EL (cell line): ENCODE measurements around the gene ENC1.
"Not testable (repeated sequence)": the region's sequence is repeated elsewhere in the genome, so short reads cannot be mapped to it uniquely, and the experiment has no call there.

Experiments used
- DNase-seq: peaks from one replicate; pipeline ENCODE4 v3.0.0-alpha.2; 2016

The ENC1 gene, protein sequence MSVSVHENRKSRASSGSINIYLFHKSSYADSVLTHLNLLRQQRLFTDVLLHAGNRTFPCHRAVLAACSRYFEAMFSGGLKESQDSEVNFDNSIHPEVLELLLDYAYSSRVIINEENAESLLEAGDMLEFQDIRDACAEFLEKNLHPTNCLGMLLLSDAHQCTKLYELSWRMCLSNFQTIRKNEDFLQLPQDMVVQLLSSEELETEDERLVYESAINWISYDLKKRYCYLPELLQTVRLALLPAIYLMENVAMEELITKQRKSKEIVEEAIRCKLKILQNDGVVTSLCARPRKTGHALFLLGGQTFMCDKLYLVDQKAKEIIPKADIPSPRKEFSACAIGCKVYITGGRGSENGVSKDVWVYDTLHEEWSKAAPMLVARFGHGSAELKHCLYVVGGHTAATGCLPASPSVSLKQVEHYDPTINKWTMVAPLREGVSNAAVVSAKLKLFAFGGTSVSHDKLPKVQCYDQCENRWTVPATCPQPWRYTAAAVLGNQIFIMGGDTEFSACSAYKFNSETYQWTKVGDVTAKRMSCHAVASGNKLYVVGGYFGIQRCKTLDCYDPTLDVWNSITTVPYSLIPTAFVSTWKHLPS

DNA sequence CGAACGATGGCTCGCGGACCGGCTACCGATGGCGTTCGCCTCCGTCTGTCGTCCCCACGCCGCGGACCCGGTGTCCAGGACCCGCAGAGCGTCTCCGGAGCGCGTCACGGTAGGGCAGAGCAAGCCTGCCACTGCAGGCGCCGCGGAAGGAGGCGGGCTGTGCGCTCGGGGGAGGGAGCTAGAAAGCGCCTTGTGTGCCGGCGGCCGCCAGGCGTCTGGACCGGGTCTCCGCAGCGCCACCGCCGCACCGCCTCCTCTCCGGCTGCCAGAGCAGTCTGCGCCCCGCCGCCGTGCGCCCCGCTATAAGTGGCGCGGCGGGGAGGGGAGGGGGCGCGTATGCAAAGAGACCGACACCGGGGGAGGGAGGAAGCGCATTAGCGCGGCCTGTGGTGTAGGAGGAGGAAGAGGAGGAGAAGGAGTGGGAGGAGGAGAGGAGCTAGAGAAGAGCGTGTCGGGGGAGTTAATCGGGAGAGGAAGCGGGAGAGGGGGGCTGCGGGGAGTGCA is at the start of gene ENC1:
ENC1 (minus strand) TSS at position 279 of the 504 bp plus-strand sequence. CDS start 4,243 bp downstream, outside the sequence.
- peak; percentile 90 for DNase-seq

DNA sequence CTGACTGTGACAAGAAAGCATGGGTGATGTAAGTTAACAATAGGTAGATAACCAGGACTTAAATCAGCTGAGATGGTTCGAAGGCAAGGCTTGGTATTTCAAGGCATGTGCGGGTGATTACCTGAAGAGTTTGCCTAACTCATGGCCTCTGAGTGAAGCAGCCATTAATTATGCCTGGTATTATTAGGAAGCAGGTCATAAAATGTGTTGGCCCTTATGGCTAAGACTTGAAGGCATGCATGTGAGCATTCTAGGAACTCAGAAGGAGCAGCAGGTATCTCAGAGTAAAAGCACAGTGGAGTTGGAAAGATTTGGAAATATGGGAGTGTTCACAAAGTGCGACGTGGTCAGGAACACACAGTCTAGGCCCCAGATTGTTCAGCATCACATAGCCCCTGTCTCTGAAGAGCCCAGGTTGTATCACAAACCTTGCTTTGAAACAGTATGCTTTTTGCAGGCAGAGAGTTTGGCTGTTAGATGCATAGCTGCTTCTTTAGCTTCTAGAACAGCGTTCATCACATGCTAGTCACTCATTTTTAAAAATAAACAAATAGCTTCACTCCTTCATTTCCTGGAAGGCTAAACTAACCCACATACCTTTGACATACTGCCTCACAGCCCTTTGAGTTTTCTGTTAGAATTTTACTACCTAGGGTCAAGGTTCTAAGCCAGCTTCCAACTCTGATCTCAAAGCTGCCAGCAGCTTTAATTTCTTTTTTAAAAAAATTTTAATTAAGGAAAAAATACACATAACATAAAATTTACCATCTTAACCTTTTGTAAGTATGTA is 46.6 kb upstream of the ENC1 start:
- peak; percentile 40 for DNase-seq

DNA sequence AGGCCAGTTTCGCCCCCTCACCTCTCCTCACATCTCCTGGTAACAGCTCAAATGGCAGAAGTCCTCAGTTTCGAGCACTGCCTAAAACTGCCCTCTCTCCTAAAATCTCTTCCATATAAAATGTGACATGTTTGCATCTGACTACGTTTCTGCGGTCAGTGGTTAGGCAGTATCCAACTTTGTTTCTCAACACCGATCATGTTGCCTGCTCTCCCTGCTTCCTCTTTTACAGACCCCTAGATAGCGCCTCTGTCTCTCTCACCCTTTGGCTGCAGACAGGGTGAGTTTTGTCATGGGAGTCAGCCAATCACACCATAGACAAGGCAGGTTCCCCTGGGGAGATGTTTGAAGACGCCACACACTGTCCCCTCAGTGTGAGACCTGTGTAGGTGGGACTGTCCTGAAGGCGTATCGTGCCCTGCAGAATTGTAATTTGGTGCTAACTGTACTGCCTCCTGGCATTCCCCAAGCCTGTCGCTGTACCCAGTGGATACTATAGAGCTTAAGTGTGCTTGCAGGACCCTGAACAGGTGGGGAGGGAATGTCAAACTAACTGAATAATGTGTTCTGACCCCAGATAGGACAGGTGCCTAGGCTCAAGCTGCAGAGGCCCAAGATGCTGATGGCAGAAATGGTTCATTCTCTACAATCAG is 45.6 kb upstream of the ENC1 start:
- peak; percentile 45 for DNase-seq

DNA sequence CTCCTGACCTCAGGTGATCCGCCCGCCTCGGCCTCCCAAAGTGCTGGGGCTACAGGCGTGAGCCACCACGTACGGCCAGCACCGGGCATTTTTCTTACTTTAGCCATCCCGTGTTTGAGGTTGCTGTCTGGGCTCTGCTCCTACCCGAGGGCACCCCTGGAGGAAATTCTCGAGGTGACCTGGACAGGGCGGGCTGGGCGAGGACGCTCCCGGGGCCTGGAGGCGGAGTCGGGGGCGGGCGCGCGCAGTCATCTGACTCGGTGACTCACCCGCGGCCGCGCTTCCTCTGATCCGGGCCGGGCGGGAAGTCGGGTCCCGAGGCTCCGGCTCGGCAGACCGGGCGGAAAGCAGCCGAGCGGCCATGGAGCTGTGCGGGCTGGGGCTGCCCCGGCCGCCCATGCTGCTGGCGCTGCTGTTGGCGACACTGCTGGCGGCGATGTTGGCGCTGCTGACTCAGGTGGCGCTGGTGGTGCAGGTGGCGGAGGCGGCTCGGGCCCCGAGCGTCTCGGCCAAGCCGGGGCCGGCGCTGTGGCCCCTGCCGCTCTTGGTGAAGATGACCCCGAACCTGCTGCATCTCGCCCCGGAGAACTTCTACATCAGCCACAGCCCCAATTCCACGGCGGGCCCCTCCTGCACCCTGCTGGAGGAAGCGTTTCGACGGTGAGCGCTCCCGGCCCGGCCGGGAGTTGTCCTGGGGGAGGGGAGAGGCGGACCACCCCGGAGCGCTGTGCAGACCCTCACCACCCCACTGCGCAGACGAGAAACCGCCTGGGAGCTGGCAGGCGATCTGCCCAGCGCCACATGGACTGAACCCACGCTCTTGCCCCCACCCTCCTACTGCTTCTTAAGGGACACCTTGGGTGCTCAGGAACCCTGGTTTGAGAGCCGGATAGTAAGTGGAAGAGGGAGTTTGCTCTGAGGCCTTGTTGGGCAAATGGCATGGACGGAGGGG is 44.6 kb upstream of the ENC1 start, which contains the start of gene HEXB:
HEXB (plus strand) TSS at position 334 of the 952 bp plus-strand sequence; CDS start at position 362, 28 bp downstream.
- DNase-seq = peak; percentile 92

DNA sequence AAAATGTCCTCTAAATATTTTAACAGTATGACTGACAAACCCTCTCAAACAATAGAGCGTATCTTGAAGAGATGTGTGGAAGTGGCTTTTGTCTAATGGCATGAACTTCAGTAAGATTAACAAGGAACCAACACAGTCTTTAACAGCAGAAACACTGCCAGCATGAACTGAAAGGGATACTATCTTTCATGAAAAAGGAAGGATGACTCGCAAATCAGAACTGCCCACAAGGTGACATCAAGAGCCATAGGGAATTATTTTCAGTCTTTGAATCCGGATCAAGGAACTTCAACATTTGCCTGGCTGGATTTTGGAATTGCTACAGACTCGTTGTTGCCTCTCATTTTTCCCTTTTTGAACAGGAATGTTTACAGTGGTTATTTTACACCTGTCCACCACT is 39.4 kb upstream of the ENC1 start:
- DNase-seq = peak; percentile 67

DNA sequence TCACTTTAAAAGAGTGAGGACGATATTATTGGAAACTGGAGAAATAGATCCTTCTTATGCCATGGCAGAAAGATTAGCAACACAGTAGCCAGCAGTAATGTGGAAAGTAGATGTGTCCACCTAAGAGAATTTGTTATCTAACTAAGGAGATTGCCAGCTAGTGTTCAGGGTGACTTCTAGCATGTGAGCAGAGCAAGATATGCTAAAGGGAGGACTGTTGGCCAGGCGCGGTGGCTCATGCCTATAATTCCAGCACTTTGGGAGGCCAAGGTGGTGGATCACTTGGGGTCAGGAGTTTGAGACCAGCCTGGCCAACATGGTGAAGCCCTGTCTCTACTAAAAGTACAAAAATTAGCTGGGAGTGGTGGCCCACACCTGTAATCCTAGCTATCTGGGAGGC is 38.8 kb upstream of the ENC1 start:
- not testable (repeated sequence) for DNase-seq

DNA sequence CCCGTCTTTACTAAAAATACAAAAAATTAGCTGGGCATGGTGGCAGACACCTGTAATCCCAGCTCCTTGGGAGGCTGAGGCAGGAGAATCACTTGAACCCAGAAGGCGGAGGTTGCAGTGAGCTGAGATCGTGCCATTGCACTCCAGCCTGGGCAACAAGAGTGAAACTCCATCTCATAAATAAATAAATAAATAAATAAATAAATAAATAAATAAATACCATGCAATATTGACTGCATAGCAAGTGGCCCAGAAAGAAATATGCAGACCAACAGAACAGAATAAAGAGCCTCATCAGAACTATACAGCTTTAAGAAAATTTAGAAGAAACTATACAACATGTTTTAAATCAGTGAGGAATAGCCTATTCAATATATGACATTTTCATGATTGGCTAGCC is 37.6 kb upstream of the ENC1 start:
- DNase-seq = not testable (repeated sequence)

DNA sequence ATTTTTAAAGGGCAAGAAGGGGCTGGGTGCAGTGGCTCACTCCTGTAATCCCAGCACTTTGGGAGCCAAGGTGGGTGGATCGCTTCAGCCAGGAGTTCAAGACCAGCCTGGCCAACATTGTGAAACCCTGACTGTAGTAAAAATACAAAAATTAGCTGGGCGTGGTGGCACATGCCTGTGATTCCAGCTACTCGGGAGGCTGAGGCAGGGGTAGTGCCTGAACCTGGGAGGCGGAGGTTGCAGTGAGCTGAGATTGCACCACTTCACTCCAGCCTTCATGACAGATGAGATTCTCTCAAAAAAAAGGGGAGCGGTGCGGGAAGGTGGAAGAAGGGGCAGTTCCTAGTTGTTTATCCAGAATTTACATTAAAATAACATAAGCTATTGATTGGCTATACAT is 35.9 kb upstream of the ENC1 start:
- not testable (repeated sequence) for DNase-seq

DNA sequence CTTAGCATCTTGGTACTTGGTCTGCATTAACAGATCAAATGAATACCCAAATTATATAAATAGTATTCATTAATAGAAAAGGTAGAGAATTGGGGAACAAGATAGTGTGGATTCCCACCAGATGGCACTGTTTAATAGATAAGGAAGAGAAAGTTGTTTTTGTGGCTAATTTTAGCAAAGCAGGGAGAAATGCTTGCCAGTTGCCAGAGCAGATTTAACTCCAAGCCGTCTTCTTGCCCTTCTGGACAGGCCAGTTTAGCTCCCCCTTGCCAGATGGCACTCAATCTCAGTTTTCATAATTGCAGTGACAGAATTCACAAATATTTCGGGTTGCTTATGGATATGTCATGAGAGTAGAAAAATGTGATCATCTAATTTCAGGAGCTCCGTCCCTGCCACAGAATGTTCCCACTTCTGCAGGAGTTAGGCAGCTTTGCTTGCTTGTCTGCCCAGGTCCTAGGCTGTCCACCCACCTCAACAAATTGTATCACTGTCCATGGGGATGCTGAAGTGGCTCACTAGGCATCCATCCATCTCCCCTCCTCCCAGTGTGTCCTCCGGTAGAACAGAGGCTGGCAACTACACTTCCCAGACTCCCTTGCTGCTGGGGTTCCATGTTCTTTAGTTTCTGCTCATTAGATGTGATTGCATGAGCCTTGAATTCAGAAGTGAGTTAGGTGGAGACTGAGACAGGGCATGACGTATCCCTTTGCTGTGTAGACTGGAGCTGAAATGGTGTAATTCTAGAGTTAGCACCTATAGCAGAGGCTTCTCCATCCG is 32.7 kb upstream of the ENC1 start:
- peak; percentile 55 for DNase-seq

DNA sequence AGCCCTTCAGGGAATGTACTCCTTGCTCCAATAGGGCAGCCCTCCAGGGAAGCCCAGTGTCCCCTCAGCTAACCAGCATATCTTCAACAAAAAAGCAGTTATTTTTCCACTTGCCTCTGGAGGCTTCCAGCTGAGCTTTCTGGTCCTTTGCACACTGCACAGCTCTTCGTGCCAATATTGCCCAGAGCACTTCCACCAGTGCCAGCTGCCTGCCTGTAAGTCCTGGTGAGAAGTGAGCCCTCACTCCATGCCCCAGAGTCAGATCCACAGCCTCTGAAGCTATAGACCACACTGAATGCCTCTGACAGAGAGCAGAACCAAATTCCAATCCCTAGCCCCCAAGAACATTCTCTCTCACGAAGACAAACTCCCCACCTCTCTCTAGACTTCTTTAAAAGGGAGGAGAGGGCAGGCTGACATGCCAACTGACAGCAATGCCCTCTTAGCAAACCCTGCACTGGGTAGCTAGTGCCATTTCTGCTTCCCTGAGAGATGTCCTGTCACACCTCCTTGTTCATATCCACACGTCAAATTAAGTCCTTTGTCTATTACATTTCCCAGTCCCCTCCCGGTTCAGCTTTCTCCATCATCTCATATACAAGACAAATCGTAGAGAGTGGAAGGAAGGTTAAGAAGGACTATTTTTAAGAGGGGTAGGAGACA is 31.8 kb upstream of the ENC1 start:
- DNase-seq = no peak

DNA sequence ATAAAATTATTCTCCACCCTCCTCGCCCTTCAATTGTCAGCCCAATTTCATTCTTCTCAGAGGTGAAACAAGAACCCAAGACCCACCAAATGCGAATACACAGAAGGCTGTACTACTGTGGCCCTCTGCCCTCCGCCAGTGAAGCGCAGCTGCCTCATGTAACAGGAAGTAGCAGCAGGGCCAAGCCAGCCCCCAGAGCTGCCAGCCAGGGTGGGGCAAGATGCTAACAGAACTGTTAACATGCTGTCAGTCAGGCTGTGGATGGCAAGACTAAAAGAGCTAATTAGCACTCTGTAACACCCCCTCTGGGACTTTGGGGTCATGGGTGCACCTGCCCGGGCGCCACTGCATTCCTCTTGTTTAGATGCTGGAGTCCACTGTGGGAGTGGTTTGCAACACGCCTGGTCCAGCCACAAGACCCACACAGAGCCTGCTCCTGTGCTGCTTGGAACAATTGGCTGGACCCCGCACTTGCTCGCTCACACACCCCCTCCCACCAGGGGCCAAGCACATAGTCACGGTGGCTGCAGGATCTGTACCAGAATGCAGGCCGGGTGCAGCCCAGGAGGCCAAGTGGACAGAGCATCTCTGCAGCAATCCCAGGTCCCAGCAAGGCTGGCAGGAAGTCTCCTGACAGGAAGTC is 30.0 kb upstream of the ENC1 start:
- DNase-seq = no peak

DNA sequence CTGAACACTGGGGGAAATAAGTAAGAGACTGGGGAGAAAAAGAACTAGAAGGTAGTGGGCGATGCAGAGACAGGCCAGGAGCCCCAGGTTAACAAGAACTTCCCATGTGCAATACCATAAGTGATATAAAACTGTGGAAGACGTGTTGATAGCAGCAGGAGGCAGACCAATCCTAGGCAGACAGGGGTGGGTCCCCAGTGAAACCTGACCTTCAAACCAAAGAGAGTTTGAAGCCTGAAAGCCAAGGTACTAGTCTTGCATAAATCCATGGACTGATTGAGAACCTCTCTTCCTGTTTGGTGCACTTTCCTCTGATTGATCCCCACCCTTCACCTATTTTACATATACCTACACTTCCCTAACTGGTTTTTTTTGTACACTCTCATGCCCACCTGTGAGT is 29.3 kb upstream of the ENC1 start:
- no peak for DNase-seq

DNA sequence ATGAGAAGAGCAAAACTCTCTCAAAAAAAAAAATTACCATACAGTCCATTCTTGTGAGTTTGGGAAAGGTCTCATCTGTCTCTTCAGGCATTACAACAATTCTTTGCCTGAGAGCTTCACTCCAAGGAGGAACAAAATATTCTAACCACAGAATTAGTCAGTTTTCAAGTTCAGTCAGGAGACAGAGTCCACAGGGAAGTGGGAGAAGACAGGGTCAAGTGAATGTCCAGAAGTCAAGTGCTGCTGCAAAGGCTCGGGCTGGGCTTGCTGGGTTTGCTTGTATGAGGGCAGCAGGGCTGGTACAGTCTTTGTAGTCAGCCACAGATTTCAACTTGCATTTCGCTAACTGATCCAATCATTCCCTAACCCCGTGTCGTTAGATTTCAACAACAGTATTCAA is 26.9 kb upstream of the ENC1 start:
- peak; percentile 61 for DNase-seq

DNA sequence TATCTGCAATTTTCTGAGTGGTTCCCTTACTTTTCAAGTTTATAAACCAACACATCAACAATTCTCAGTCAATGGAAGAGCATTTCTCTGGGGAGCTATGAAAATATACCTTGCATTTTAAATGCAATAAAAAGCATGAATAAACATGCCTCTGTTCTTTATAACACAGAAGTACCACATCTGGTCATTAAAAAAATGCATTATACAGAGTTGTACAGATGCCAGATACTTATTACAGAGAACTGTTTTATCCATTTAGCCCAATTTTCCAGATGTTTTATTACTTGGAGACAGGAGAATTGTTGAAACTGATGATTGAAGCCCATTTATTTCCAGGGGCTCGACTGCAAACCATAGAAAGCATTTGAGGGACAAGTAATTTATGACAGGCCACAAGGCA is 25.3 kb upstream of the ENC1 start:
- no peak for DNase-seq

DNA sequence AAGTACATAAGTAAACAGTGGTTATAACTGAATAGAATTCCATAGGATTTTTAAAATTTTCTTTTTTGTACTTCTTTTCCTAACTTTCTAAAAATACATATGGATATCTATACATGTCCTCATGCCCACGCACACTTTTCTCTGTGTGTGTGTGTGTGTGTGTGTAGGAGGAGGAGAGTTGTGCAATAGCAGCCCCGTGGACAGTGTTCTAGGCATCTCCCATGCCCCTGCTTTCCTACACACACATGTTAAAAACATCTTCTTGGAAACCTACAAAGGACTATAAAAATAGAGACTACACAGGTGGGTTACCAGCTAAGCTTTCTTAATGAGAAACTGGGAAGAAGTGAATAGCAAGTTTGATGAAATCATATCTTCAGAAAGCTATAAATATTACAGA is 24.7 kb upstream of the ENC1 start:
- DNase-seq = no peak

DNA sequence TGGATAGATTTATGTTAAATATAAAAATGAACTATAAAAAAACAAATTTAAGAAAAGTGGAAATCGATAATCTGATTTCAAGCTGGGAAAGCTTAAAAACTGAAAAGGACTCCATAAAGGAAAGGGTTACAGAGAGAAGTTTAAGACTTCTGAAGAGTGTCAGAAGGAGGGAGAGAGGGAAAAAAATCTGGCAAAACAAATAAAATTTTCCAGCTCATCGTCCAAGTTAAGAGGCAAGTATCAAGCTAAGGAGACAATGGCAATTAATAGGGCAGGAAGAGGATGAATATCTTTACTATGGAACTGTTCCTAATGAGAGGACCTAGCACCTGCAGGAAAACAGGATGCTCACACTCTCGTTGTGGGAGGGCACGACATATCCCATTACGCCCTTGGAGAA is 24.0 kb upstream of the ENC1 start:
- no peak for DNase-seq

DNA sequence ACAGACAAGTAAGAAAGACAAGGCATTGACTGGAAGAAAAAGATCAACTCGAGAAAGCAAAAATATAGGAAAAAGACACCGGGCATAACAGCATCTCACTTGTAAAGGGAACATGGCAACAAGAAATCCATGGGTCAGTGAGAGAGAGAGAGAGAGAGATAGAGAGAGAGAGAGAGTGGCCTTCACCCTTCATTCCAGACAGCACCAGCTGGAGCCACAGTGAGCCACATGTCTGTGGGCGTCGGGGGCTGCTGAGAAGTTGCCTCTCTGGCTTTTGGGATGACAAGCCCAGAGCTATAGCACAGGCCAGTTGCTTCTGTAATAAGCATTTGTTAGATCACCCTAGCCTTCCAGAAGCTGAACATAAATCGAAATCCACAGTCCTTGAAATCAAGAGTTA is 20.3 kb upstream of the ENC1 start:
- no peak for DNase-seq

DNA sequence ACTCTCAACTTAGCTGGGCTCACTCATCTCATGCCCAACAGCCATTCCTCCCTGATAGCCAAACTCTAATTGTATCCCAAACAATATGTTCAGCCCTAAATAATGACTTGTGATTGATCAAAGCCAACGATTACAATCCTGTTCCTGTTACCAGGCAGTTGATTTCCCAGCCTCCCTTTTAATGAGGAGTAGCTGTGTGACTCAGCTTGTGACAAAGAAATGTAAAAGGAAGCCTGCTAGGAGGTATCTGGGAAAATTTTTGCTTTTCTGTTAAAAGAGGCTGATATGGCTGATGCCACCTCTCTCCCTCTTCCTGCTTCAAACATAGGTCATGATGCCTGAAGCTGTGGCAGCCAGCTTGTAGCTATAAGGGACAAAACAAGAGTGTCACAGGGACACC is 19.6 kb upstream of the ENC1 start:
- no peak for DNase-seq

DNA sequence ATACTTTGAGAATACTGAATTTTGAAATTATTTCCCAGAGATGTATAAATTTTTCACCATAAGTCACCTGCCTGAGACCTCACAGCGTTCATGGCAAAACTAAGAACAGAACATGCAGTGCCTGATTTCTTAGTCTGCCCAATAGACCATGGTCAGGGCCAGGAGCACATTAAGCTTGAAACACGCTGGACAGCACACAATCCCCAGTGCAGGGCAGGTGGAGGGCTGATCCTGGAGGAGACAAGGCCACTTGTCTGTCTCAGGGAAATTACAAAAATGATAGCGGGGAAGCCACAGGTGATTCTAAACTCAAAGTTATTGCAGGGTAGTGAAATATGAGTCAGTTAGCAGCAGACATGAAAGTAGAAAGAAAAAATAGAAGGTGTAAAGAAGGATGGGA is 18.6 kb upstream of the ENC1 start:
- DNase-seq = no peak

DNA sequence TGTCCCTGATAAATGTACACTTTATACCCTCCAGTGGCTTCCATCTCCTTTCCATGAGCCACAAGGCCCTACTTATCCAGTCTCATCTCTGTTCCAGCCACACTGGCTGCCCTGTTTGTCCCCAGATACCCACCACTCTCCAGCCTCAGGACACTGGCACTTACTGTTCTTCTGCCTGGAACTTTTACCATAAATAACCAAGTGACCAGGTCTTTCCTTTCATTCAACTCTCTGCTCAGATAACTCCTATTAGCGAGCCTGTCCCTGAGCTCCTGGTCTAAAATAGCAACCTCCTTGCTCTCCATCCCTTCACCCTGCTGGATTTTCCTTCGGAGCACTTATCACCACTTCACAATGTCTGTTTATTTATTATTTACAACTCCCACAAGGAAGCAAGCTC is 16.6 kb upstream of the ENC1 start:
- no peak for DNase-seq
